Measurements from ENCODE around the gene AQP3.

GRCh38 chr9:33404788-33405362 is 42.5 kb downstream of the AQP3 start:
- no peak for TF ChIP-seq EZH2 (IDR thresholded peaks at IDR 0.05; ENCODE audit: low read length)
- TF ChIP-seq CTCF (optimal IDR thresholded peaks at IDR 0.05 in 1 of 3, IDR thresholded peaks at IDR 0.05 in 1 of 3, conservative IDR thresholded peaks at IDR 0.05 in 1 of 3; ENCODE audit: extremely low read depth in 1 of 3, insufficient read depth in 2 of 3, low read length in 3 of 3), result no peak

All from keratinocyte (primary cell).